ENCODE data around the gene OGFR. TPM values are rescaled to one million over a fixed set of nuclear protein-coding genes. Genes with fewer than 3 reads are reported as not detected.

The OGFR gene
- total and polyA plus RNA-seq, 2 donors: 18.7 to 47.2 TPM

DNA sequence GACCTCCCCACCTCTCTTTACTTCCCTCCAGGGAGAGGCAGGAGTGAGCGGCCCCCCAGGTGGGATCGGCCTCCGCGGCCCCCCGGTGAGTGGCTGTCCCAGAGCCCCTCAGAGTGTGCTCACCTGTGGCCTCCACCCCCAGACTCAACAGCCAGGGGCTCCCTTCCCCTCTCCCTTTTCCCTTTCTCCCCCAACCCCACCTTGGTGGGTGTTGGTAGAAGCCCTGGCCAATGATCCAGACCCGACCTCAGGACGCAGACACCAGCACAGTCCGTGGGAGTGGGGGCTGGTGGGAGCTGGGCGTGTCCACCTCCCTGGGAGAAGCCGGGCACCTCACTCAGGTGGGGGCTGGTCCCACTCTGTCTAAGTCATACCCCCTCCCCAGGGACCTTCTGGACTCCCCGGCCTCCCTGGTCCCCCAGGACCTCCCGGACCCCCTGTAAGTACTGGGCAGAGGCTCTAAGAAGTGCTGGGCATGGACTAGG lies 17.1 kb downstream of the OGFR start:
- Histone ChIP-seq H3K27ac (ENCODE audit: low read depth) (no peak overlapping the region), H3K4me1 (ENCODE audit: insufficient read depth) (no peaks in the 10 kb centered on the region)
- WGBS: 89% methylated on average over 12 of the region's 12 CpGs

DNA sequence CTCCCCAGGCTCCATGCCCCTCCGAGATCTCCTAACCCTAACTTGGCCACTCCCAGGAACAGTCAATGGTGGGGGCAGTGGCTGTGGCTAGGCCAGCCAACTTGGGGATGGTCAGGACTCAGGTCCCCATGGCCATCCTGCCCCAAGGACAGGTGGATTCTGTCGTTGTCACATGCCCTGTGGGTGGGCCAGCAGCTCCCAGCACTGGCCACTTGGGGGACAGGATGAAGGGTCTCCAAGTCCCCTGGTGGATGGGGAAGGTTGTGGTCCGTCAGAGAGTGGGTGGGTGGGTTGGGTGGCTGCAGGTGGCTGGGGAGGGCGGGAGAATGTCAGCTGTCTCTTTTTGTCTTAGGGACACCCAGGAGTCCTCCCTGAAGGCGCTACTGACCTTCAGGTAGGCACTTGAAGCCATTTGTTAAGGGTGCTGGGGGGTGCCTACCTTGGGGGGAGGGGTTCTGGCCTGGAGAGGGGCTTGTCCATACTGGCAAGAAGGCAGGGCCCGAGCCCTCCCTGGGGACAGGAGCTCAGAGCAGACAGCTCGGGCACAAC lies 17.7 kb downstream of the OGFR start:
- Histone ChIP-seq H3K4me1 (ENCODE audit: insufficient read depth) (no peaks in the 10 kb centered on the region), H3K36me3 (ENCODE audit: insufficient read depth) (no peaks in the 10 kb centered on the region), H3K4me3 (ENCODE audit: low read depth, low read length) (no peak overlapping the region), H3K27ac (ENCODE audit: low read depth) (no peak overlapping the region)
- no peak for DNase-seq (ENCODE audit: extremely low spot score)
- 75% methylated on average over 7 of the region's 7 CpGs for WGBS

More for the DNA sequence above, 17.1 kb downstream of the OGFR start:
- DNase-seq (ENCODE audit: extremely low spot score): no peak
- Histone ChIP-seq H3K4me3 (ENCODE audit: low read depth, low read length) (no peak overlapping the region), H3K36me3 (ENCODE audit: insufficient read depth) (no peaks in the 10 kb centered on the region)

DNA sequence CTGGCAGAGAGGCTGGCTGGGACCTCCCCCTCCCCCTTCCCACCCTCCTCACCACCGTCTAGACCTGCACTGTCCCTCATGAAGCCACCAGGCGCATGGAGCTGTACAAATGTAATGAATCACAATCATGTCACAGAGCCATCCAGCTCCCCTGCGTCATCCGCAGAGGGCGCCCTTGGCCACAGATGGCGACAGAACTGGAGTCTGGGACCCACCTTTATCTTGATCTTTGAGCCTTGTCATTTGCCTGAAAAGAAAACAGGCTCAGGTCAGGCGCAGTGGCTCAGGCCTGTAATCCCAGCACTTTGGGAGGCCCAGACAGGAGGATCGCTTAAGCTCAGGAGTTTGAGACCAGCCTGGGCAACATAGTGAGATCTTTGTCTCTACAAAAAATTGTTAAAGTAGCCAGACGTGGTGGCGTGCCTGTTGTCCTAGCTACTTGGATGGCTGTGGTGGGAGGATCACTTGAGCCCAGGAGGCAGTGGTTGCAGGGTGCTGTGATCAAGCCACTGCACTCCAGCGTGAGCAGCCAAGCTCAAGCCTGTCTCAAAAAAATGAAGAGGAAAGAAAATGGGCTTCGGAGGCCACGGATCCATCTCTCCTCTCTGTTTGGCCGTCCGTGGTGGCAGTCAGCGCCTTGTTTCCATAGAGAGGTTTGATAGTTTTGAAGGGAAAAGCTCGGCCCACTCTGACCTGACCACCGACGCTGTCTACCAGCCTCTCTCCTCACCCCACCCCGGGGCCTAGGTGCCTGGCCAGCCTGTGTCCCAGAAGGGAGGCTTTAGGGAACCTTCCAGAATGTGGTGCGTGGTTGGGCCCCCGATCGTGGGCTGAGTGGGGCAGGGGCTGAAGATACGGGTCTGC lies 18.4 kb downstream of the OGFR start:
- H3K36me3 ChIP-seq (ENCODE audit: insufficient read depth): no peaks in the 10 kb centered on the region
- H3K4me3 ChIP-seq (ENCODE audit: low read depth, low read length): no peak overlapping the region
- DNase-seq (ENCODE audit: extremely low spot score): no peak
- no peaks in the 10 kb centered on the region for H3K4me1 ChIP-seq (ENCODE audit: insufficient read depth)
- H3K27ac ChIP-seq (ENCODE audit: low read depth): no peak overlapping the region
- WGBS: 82% methylated on average over 24 of the region's 24 CpGs

DNA sequence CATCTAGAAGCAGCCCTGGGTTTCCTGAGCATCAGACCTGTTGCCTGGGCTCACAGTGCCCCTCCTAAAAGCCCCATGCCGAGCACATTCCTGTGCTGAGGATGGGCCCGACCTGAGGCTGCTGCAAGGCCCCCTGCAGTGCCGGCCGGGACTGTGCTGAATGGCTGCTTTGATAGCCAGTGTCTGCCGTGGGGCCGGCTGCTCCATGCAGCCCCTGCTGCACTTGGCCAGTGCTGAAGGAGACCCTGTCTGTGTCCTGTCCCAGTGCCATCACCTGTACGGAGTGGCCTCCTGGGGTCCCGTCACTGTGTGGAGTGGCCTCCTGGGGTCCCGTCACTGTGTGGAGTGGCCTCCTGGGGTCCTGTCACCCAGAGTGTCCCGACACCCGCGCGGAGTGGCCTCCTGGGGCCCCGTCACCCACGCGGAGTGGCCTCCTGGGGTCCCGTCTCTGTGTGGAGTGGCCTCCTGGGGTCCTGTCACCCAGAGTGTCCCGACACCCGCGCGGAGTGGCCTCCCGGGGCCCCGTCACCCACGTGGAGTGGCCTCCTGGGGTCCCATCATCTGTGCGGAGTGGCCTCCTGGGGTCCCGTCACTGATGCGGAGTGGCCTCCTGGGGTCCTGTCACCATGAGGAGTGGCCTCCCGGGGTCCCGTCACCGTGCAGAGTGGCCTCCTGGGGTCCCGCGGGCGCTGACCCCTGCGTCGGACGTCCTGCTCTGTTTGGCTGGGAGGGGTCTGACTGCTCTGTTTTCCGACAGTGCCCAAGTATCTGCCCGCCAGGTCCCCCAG lies 19.2 kb downstream of the OGFR start:
- WGBS: 86% methylated on average over 38 of the region's 38 CpGs

DNA sequence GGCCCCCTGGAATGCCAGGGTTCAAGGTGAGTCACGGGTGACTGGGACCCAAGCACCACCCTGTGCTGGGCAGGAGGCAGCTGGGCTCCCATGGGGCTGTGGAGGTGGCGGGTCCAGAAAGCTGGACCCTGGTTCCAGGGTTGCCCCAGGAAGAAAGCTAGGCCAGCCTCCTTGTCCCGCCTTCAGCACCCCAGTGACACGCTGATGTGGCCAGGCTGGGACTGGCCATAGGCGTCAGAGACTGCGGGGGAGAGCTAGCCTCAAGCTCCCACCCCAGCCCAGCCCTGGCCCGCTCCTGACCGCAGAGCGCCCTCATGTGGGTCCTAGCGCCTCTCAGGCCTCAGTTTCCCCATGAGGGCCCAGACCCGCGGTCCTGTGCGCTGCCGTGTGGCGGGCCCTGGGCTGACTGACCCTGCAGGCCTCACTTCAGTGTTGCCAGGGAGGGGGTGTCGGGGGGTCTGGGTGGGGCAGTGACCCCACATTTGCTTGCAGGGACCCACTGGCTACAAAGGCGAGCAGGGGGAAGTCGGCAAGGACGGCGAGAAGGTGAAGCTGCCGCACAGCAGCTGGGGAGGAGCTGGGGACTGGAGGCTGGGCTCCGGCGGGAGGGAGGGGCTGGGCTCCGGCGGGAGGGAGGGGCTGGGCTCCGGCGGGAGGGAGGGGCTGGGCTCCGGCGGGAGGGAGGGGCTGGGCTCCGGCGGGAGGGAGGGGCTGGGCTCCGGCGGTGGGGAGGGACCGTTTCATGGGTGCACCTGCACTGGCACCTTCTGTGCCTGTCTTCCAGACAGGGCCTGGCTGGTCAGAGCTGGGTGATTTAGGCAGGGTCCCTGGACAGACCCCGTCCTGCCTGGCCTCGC lies 20.1 kb downstream of the OGFR start:
- 36% methylated on average over 33 of the region's 36 CpGs for WGBS
- no peak for DNase-seq (ENCODE audit: extremely low spot score)
- H3K27ac ChIP-seq (ENCODE audit: low read depth): no peak overlapping the region
- H3K36me3 ChIP-seq (ENCODE audit: insufficient read depth): no peaks in the 10 kb centered on the region
- H3K4me3 ChIP-seq (ENCODE audit: low read depth, low read length): peak overlapping the region; percentile 10
- H3K4me1 ChIP-seq (ENCODE audit: insufficient read depth): no peaks in the 10 kb centered on the region

More for the DNA sequence above, 19.2 kb downstream of the OGFR start:
- H3K36me3 ChIP-seq (ENCODE audit: insufficient read depth): no peaks in the 10 kb centered on the region
- H3K4me3 ChIP-seq (ENCODE audit: low read depth, low read length): no peak overlapping the region
- no peak overlapping the region for H3K27ac ChIP-seq (ENCODE audit: low read depth)
- no peaks in the 10 kb centered on the region for H3K4me1 ChIP-seq (ENCODE audit: insufficient read depth)
- no peak for DNase-seq (ENCODE audit: extremely low spot score)

DNA sequence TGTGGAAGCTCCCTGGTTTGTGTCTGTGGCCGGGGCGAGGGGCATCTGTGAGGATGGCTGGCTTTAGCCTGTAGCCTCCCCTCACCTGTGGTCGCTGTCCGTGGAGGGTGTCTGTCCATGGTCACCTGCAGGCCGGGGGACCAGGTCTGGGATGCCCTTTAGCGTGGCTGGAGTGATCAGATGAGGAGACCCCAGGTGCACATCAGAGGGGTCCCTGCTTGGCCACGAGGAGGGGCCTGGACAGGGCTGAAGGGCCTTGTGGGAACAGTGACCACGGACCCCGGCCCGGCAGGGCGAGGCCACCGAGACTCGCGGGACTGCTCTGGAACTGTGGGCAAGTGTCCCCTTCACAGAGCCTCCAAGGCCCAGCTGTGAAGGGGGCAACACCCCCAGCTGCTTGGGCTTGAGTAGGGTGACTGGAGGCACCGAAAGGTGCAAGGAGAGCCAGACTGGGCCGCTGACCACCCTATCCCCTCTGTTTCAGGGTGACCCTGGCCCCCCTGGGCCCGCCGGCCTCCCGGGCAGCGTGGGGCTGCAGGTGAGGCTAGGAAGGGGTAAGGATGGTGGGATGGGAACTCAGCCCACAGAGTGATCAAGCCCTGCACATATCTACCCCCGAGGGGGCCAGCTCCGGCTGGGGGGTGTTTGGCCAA lies 20.8 kb downstream of the OGFR start:
- no peak overlapping the region for H3K4me3 ChIP-seq (ENCODE audit: low read depth, low read length)
- H3K27ac ChIP-seq (ENCODE audit: low read depth): no peak overlapping the region
- DNase-seq (ENCODE audit: extremely low spot score): no peak
- H3K36me3 ChIP-seq (ENCODE audit: insufficient read depth): no peaks in the 10 kb centered on the region
- WGBS: 81% methylated on average over 22 of the region's 22 CpGs
- no peaks in the 10 kb centered on the region for H3K4me1 ChIP-seq (ENCODE audit: insufficient read depth)

DNA sequence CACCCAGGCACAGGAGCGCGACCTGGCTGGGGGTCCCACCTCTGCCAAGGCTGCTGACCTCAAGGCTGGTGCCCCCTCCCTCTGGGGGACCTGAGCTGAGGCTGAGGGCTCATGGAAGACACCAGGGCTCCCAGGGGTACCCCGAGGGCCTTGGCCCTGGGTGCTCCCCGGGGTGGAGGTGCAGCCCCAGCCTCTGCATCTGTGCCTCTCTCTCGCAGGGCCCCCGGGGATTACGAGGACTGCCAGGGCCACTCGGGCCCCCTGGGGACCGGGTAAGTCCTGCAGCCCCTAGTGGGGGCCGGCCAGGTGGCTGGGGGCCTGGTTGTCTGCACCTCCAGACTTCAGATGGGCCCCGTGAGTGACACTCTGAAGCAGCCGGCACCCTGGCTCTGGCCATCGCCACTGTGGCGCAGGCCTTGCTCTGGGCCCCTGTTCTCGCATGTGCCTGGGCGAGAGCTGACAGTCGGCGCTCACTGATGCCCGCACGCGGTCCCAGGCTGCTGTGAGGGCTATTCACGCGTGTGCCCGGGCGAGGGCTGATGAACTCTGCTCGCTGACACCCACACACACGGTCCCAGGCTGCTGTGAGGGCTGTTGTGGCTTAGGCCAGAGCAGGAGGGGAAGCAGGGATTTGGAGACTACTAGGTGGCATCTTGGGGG lies 21.5 kb downstream of the OGFR start:
- no peaks in the 10 kb centered on the region for H3K4me1 ChIP-seq (ENCODE audit: insufficient read depth)

DNA sequence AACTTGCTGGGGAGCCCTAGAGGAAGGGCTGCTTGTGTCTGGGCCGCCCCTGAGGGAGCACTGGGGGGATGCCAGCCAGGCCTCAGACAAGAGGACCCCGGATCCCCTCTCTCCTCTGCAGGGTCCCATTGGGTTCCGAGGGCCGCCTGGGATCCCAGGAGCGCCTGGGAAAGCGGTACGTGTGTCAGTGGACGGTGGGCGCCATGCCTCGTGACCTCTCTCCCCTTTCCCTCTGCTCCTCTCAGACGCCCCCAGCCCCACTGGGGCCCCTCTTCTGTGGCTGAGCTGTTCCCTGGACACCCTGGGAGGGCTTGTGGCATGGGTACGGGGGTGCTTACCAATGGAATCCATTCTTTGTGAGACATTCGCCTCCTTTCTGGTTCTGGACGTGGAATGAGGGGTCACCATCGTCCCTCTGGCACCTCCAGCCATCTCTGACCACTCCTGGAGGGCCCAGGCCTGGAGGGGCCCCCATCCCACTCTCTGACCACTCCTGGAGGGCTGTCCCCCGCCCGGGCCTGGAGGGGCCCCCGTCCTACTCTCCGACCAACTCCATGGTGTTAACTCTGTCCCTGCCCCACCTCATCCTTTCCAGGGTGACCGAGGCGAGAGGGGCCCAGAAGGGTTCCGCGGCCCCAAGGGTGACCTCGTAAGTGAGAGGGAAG lies 22.1 kb downstream of the OGFR start:
- no peaks in the 10 kb centered on the region for H3K36me3 ChIP-seq (ENCODE audit: insufficient read depth)
- DNase-seq (ENCODE audit: extremely low spot score): no peak
- no peak overlapping the region for H3K27ac ChIP-seq (ENCODE audit: low read depth)
- no peak overlapping the region for H3K4me3 ChIP-seq (ENCODE audit: low read depth, low read length)
- no peaks in the 10 kb centered on the region for H3K4me1 ChIP-seq (ENCODE audit: insufficient read depth)
- 92% methylated on average over 24 of the region's 24 CpGs for WGBS

More for the DNA sequence above, 21.5 kb downstream of the OGFR start:
- no peak overlapping the region for H3K27ac ChIP-seq (ENCODE audit: low read depth)
- no peak for DNase-seq (ENCODE audit: extremely low spot score)
- H3K4me3 ChIP-seq (ENCODE audit: low read depth, low read length): no peak overlapping the region
- no peaks in the 10 kb centered on the region for H3K36me3 ChIP-seq (ENCODE audit: insufficient read depth)
- WGBS: 83% methylated on average over 27 of the region's 27 CpGs

DNA sequence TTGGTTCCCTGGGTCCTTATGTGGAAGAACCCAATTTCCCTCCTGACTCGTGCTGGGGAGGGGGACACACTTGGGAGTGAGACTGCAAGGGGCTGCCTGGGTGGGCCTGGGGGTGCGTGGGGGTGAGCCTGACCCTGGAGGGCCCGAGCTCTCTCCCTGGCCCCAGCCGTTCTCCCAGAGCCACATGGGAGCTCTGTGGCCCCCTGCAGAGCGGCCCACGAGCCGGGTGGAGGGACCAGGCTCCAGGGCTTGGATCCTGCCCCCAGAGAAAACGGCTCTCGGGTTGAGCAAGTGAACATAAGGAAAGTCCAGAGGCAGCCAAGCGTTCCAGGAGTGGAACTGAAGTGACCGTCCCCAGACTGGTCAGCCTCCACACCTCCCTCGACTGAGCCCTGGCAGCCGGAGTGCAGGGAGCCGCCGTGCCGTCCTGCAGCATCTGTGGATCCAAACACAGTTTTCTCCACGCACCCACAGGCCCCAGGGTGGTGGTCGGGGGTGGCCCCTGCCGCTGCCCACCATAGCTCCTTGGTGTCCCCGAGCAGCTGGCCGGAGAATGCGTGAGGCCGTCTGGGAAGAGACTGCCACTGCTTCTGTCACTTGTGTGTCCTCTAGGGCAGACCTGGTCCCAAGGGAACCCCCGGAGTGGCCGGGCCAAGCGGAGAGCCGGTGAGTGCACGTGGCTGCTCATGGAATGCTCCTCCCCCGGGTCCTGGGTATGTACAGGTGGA lies 22.8 kb downstream of the OGFR start:
- no peak overlapping the region for H3K4me3 ChIP-seq (ENCODE audit: low read depth, low read length)
- 84% methylated on average over 29 of the region's 29 CpGs for WGBS
- DNase-seq (ENCODE audit: extremely low spot score): no peak
- no peaks in the 10 kb centered on the region for H3K4me1 ChIP-seq (ENCODE audit: insufficient read depth)
- no peak overlapping the region for H3K27ac ChIP-seq (ENCODE audit: low read depth)
- no peaks in the 10 kb centered on the region for H3K36me3 ChIP-seq (ENCODE audit: insufficient read depth)

DNA sequence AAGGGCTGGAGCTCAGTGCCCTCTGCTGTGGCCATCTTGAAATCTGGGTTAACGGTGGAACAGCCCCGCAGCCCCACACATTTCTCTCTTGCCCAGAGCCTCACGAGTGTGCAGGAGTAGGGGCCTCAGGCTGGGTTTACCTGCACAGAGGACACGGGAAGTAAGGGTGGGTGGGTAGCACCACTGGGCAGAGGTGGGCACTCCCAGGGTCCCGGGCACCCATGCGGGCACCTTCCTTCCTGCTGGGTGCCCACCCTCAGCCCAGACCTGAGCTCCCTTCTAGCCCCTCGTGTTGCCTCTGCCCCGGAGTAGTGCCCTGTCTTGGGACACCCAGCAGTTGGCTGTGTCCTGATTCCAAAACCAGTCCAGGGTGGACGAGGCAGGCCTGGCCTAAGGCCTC lies 23.4 kb downstream of the OGFR start:
- no peak overlapping the region for H3K27ac ChIP-seq (ENCODE audit: low read depth)
- WGBS: 91% methylated on average over 9 of the region's 9 CpGs
- no peak overlapping the region for H3K4me3 ChIP-seq (ENCODE audit: low read depth, low read length)
- no peaks in the 10 kb centered on the region for H3K36me3 ChIP-seq (ENCODE audit: insufficient read depth)
- no peak for DNase-seq (ENCODE audit: extremely low spot score)
- H3K4me1 ChIP-seq (ENCODE audit: insufficient read depth): no peaks in the 10 kb centered on the region

DNA sequence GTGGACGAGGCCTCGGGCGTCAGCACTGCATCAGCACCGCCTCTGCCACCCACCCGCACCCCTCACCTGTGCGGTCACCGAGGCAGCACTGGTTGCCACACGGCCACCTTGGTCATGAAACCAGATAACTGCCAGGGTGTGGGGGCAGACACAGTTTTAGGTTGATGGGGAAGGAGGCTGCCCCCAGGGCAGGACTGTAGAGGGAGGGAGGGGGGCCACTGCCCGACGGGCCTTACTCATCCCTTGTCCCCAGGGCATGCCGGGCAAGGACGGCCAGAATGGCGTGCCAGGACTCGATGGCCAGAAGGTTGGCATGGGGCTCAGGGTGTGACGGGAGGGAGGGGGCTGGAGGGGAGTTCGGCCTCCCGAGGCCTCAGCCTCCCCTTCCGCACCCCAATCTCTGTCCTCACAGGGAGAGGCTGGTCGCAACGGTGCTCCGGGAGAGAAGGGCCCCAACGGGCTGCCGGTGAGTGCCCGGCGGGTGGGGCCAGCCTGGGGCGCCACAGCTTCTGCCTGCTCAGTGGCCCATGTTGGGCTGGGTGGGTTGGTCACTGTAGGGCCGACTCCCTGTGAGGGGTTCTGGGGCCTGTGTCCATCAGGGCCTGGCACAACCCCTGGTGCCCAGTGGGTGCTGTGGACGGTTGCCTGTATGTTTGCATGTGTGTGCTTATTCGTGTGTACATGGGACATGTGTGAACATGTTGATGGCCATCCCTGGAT lies 24.0 kb downstream of the OGFR start:
- WGBS: 82% methylated on average over 29 of the region's 29 CpGs
- no peaks in the 10 kb centered on the region for H3K36me3 ChIP-seq (ENCODE audit: insufficient read depth)

More for the DNA sequence above, 24.0 kb downstream of the OGFR start:
- DNase-seq (ENCODE audit: extremely low spot score): no peak
- H3K27ac ChIP-seq (ENCODE audit: low read depth): no peak overlapping the region
- no peaks in the 10 kb centered on the region for H3K4me1 ChIP-seq (ENCODE audit: insufficient read depth)
- no peak overlapping the region for H3K4me3 ChIP-seq (ENCODE audit: low read depth, low read length)
